ENCODE data around the gene SCN7A.
"Not testable (repeated sequence)": the region's sequence is repeated elsewhere in the genome, so short reads cannot be mapped to it uniquely, and the experiment has no call there.

Gene SCN7A

DNA sequence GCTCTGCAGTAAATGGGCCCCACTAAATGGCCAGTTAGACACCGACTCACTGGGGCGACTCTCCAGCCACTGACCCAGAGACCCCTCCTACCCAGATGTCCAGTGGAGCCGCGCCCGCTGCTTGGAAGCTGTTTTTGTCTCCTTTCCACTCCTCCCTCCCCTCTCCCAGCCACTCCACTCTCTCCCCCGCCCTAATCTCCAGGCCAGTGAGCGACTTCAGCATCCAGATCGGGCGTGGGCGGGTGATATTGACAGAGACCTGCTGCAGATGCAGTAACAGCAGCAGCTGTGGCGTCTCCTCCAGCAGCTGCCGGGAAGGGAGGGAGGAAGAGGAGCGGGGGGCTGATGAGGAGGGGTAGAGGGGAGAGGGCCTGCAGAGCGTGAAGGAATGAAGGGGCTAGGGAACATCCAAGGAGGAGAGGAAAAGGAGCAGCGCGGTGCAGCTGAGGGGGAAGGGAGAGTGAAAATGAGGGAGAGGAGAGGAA, at the start of gene SCN7A:
SCN7A (minus strand) TSS at position 110 of the 485 bp plus-strand sequence. CDS start 16,553 bp downstream, outside the sequence.
- DNase-seq = peak; percentile 49

DNA sequence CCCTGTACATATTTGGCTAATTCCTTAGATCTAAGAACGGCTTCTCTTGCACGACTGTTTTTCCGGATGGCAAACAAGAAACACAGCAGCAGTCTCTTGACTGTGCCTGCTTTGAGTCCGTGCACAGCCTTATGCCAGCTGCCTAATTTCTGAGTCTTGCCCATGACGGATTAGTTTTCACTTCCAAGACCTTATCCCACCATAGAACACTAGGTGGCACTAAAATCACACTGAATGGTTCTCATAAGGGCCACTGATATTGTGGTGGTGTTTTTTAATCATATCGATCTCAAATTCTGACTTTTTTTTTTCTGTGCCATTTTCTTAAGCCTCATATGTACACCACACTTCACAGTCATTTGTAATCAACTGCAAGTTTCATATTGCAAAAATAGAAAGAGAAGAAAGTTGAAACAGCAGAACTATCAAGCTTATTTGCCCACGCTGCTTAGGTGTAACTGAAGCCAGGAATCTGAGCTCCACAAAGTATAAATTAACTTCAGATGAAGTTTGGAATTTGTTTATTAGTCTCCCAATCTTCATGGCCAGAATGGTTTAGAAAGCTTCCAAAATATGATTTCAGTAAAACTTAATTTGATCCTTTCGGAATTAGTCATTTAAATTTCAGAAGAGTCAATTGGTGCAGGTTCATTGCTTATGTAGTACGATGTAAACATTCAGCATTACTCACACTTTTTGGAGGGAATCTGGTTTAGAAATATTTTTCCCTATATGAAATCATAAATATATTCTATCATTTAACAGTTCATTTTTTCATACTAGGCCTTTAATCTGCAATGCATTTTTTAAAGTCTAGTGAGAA, 45.5 kb upstream of the SCN7A start:
- DNase-seq = peak; percentile 57

DNA sequence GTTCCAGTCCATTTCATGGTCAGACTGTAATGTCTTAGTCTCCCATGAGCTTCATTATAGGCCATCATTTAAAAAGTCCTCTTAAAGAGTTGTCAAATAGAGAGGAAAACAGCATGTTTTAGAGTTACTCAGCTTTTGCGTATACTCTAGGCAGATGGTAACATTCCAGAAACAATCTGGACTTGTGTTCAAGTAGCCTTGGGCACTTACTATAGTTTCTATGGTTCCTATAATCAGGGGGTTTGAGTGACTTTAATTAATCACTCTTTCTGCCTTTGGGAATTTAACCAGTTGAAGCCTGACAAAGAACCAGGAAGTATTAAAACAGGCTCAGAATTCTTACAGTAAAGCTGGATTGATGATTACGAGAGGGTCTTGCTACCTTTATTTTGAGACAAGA, 42.1 kb upstream of the SCN7A start:
- DNase-seq = no peak

DNA sequence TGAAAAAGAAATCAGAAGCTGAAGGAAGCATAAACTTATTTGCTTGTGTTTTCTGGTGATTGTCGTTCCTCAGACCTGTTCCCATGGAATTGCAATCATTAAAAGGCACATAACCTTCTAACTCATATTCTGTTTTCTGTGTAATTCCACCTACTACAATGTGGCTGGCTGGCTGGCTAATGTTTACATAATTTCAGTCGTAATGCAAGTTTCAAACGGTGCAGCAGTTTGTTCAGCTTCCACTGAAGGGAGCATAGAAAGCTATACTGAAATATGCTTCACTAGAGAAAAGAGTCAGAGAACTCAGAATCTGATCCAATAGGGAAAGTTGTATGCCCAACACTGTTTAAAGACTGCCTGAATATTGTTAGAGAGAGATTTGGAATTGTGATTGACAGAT, 27.1 kb upstream of the SCN7A start:
- DNase-seq = no peak

DNA sequence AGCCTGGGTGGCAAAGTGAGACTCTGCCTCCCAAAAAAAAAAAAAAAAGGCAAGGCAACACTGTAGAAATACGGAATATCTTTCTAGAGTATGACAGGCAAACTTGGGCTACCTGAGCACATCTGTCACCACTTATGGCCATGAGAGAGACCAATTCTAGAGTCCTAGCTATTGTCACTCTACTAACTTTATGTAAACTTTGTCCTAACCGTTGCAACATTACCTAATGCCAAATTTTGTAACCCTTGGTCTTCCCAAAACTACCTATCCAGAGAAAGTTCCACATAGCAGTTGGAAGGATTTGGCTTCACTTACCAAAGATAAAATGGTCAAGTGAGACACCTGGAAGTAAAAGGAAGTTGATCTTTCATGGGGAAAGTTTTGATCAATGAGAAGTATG, 26.6 kb upstream of the SCN7A start:
- DNase-seq = no peak

DNA sequence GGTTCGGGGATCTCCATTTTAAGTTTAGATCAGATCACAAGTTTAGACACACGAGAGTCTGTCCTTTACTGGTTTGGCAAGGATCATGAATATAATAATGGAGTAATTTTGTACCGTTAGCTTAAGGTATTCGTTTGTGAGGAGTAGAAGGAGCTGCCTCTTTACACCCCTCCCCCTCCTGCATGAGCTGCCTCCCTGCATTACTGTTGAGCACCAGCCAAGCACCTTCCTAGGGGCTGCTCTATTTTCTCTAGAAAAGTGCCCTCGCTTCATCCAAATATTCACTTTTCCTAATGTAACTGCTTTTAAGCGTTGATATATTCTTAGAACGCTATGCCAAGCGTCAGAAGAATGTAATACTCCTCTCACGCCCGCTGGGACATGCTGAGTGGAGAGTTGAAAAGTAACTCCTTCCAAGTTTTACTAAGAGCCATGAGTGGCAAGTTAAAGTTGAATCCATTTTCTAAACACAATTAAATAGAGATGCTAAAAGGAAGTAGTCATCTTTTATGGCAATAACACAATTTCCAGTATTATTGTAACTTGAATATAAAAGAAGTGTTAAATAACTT, 25.4 kb upstream of the SCN7A start:
- no peak for DNase-seq

DNA sequence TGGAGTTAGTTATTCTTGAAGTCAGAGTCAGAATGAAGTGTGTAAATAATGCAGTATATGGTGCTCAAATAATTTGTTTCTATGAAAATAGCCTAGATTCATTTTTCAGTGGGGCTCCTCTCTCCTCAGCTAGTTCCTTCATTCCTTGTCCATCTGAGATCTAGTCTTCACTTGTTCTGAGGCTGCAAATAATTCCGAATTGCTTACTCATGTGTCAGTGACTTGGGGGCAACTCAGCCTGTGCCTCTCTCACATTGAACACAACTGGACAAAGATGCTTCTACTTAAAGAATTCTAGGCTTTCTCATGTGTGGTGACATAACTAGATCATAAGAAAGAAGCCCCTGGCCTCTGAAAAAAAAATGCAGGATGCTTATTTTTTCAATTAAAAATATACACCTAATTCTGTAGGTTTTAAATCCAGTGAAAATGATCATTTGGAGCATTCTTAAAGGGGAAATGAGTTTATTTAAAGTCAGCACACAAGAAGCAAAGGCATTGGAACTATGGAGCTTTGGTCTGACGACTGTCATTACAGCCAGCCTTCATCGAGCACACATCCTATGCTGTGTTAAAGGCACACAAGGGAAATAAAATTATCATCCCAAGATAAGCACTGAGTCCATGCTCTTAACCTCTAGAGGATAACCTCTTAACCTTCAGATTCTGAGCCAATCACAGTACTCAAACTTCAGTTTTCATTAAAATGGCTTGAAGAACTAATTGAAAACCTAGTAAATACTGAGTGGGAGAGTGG, 24.8 kb upstream of the SCN7A start:
- no peak for DNase-seq

DNA sequence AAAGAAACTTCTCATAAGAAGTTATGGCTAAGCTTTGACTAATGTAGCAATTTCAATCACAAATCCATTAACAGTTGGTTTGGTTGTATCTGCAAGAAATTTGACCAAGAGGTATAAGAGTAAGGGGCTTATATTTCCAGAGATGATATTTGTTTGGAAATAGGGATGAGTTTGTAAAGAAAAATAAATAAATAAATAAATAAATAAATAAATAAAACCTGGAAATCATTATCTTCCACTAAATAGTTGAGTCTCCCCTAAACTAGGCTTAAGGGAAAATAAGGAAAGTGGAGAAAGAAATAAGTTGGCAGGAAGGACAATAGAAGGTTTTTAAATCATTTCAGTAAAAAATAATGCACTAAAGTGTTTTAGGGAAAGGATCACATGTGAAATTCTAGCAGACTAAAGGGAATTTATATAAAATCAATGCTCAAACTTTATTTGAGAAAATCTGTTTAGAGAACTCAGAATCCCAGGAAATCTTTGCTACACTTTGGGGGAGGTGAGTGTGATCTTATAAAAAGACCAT, 23.5 kb upstream of the SCN7A start:
- DNase-seq = no peak

DNA sequence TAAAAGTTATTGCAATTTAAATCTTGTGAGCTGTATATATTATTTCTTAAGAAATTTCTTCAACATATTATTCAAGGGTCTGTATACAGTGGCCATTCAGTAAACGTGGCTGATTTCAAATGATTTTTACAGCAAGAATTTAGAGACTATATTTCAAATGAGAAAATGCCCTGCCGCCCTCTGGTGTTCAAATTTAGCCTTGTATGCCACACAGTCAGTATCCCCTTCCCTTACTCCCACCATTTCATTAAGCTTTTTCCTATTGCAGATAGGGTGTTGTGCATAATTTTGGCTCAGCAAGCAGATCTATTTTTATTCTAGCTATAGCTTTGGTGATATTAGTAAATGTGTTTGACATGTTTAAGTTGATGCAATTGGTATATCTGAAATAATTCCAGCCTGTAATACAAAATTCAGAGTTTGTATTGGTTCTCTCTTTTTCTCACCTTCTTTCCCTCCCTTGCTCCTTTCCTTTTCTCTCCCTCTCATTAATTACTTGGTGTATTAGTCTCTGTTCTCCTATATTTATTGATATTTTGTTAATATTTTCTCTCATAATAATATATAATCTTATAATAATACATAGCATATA, 22.8 kb upstream of the SCN7A start:
- DNase-seq = peak; percentile 6

DNA sequence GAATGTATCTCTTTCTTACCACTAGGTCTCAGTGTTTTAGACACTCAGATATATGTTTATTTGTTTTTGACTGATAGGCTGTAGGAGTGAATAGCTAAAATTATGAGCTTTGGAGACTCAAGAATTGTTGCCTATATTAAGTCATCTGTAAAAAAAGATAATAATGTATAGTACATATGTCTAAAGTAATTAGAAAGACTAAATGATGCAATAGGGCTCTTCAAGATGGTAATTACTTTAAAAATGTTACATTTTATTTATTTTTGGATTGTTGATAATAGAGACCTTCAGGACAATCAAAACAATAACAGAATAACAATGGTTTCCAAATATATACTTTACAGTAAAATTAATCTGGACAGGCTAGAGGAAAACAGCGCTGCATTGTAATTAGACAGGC, 19.9 kb upstream of the SCN7A start:
- DNase-seq = no peak

DNA sequence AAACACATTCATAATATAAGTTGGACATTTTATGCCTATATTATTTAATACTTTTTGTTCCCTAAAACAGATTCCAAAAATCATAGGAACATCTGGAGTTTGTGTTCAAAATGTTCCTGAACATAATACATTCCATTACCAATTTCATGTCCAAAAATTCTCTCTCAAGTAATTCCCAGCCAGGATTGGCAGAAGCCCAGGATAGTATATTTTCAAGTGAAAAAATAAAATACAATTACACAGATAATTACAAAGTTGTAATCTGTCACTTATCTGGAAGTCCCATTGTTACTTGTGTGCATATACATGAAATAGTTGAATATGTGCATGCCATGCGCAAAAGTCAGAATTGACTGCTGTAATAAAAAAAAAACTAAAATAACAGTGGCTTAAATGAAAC, 5.2 kb upstream of the SCN7A start:
- DNase-seq = no peak

DNA sequence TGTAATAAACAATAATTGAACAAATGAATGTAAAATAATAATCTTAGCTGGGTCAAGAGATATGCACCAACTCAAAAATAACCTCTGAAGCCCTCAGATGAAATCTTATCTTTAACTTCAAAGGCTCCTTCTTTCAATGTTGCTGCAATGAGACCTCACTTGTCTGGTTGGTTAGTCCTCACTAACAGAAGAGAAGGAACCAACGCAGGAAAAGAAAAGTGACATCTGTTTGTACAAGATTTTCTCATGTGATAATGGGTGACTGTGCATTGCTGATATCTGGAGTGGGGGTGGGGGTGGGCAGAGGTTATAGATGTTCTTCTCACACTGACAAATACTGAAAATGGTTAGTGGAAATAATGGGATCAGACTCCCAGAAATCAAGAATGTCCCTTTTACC, 2.6 kb downstream of the SCN7A start:
- no peak for DNase-seq

DNA sequence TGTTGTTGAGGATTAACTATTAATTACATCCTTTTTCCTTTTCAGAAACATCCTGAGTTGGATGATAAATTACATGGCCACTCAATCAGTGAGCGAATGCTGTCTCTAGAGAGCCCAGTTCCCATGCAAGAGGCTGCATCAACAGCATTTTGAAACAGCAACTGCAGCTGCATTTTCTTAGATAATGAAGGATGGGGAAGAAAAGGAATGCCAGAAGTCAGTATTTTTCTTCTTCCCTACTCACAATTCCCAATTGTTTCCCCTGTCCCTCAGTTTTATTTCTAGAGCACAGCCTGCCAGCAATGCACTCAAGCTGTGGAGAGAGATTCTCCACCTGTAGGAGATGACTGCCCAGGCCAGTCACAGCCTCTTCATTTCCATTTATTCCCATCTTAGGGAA, 6.9 kb downstream of the SCN7A start:
- DNase-seq = no peak

DNA sequence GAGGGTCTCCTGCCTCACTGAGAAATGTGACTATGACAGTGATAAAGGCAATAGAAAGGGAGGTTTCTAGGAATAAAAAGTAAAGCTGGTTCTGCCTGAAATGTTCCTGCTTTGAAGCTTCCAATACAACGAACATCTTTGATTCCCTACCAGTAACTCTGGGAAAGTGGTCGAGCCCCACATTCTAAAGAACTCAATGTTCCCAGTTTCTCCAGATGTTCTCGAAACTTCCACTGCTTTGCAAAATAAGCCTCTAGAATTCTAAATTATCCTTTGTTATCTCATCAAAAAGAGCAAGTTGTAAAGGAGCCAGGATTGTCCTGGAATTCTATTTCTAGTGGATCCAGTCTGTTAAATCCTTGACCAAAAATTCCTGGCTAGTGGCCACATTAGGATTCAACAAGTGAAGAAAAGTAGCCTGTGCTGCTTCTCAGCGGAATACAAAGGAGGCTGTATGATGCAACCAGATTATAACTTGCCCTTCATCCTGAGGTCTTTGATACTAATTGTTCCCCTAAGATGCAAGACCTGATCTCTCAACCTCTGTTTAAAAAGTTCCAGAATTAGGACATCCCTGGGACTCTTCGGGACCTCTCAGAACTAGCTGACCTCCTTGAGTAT, 8.4 kb downstream of the SCN7A start:
- DNase-seq = no peak

DNA sequence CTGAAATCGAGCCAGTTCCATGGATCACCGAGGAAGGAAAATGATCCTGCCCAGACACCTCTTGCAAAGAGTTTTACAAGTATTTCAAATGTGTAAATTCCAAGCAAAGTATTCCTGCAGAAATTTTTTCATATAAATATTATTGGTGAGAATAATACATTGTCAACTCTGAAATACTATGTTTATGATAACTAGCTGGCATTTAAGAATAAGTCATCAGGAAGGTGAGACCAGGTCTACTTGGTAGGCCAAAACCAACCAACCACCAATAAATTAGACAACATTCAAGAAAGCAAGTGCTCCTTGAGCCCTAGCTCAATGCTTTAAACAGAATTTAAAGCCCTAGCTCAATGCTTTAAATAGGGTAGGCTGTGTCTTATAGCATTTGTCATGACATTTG, 21.7 kb downstream of the SCN7A start:
- no peak for DNase-seq

DNA sequence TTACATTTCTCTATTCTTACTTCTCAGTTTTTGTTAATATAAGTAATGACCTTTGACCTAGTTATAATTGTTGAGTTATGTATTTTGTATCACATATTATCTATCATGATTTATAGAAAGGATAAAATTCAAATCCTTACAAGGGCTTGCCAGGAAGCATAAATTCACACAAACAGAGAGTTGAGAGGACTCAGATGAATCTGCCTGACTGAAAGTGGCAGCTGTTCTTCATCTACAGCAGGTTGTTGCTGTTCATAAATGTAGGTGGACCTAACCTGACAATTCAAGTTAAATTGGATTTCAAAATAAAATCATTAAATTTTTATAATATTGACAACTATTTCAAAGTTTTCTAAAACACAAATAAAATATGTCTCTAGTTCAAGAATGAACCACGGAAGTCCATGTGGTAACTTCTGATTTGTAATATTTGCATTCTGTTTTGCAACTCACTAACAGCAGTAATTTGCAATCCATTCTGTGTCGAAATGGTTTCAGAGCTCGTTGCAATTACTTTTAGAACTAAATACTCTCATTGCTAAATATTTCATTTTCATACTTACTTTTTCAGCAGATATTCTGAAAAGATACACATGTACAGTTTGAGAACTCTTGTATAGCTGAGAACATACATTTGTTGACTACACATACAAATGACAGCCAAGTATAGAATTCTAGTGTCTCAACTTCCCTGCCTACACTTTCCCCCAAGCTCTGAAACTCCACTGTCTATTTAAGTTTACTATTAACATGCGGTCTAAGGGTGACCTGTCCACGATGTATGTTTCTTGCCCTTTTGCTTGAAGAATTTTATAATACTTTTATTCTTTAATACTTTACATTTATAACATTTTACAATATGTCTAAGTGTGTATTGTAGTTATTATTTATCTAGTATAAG, 25.7 kb downstream of the SCN7A start:
- DNase-seq = no peak

DNA sequence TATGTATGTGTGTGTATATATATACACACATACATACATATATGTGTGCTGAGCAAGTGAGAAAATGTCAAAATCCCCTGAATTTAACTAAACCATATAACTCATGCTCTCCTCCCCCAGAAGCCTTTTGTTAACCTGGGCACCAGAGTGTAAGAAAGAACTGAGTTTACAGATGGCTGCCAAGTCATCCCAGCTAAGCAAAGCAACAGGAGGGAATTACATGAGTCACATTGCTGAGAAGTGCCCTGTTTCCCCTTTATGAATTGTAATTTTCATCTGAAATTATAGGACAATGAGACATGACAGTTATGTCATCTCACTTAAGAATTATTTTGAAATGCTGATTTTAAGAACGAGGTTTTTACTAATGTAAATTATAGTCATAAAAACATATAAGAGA, 29.9 kb downstream of the SCN7A start:
- no peak for DNase-seq

DNA sequence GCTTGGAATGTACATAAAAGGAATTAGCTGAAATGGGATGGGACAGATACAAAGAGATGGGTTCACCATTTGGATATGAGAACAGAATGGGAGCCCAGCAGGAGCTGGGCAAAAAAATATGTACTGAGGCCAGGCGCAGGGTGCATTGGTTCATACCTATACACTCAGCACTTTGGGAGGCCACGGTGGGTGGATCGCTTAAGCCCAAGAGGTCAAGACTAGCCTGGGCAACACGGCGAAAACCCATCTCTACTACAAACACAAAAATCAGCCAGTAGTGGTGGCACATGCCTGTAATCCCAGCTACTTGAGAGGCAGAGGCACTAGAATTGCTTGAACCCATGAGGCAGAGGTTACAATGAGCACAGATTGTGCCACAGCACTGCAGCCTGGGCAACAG, 30.4 kb downstream of the SCN7A start:
- no peak for DNase-seq

DNA sequence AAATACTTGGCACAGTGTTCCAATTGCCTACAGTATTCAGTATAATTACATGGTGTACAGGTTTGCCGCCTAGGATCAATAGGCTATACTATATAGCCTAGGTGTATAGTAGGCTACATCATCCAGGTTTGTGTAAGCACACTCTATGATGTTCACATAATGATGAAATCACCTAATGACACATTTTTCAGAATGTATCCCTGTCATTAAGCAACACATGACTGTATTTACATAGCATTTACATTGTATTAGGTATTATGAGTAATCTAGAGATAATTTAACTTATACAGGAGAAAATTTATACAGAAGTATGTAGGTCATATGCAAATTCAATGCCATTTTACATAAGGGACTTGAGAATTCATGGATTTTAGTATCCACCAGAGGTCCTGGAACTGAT, 35.4 kb downstream of the SCN7A start:
- no peak for DNase-seq

DNA sequence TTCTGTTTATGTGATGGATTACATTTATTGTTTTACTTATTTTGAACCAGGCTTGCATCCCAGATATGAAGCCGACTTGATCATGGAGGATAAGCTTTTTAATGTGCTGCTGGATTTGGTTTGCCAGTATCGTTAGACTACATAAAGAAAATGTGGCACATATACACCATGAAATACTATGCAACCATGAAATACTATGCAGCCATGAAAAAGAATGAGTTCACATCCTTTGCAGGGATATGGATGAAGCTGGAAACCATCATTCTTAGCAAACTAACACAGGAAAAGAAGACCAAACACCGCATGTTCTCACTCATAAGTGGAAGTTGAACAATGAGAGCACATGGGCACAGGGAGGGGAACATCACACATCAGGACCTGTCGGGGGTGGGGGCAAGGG, 38.2 kb downstream of the SCN7A start:
- not testable (repeated sequence) for DNase-seq

DNA sequence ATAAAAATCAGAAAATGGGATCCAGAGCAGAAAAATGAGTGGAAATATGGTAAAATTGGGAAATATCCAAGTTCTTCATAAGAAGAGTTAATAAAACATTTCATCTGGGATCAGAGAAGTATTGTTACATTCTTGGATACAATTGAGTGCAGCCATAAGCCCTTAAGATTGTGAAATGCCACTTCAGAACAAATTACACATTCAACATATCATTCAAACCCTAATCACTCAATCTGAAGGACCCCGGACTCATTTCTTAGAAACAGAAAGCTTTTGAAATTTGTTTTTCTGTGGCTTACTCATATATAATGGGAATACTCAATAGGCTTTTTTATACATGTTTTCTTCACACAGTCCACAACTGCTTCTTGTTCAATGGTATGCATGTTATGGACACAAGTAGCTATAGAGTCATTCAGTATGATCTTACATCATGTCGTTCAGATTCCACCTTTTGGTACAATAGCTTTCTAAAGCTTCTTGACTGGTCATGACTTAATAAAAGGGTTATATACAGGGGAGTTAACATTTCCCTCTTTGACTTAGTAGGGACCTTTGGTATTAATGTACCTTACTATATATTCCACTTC, 39.9 kb downstream of the SCN7A start:
- no peak for DNase-seq
